C4-2B (cell line): ENCODE results near the gene PRKCQ.

ENCODE experiments used
- H3K27ac ChIP-seq: fragments of 450-650 bp; 2 replicates; pipeline ENCODE4 v1.5.1; 2017
- CTCF ChIP-seq: fragments of 450-650 bp; conservative IDR thresholded peaks from 2 replicates; pipeline ENCODE4 v1.5.1; 2017; ENCODE audit warnings: mild to moderate bottlenecking
- ZFX ChIP-seq: fragments of 450-650 bp; IDR thresholded peaks from 2 replicates; pipeline ENCODE4 v1.6.1; 2017

PRKCQ gene

DNA sequence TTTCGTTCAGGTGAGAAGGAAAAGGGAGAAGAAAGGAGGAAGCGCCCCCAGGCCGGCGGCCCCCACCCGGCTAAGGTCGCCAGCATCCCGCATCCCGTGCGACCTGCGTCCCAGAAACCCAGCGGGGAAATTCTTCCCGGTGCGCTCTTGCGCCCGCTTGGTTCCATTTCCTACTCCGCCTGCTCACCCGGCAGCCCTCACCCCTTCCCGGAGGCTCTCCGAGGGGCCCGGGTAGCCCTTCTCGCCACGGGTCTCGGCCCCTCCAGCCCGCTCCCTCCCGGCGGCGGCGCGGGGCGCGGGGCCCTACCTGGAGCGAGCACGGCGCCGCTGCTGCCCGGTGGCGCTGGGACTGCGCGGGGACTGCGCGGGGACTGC is at the start of gene PRKCQ:
PRKCQ (minus strand) TSS at position 373 of the 375 bp plus-strand sequence. CDS start 65,141 bp downstream, outside the sequence.
- H3K27ac ChIP-seq = no peak within 1 kb of the TSS
- TF ChIP-seq ZFX (no peak), CTCF (no peak)

GRCh38 chr10:6625428-6625827 is 45.4 kb upstream of the PRKCQ start:
- no peak overlapping the region for H3K27ac ChIP-seq
- TF ChIP-seq ZFX (no peak), CTCF (no peak)

- no peak overlapping the region for H3K27ac ChIP-seq
- TF ChIP-seq ZFX (no peak), CTCF (no peak)
Observed at GRCh38 chr10:6624392-6624791, 44.3 kb upstream of the PRKCQ start.

GRCh38 chr10:6622921-6623320 is 42.8 kb upstream of the PRKCQ start:
- no peak overlapping the region for H3K27ac ChIP-seq
- TF ChIP-seq CTCF = no peak

GRCh38 chr10:6621536-6621935 is 41.5 kb upstream of the PRKCQ start:
- H3K27ac ChIP-seq = no peak overlapping the region
- no peak for TF ChIP-seq ZFX
- TF ChIP-seq CTCF = no peak

DNA sequence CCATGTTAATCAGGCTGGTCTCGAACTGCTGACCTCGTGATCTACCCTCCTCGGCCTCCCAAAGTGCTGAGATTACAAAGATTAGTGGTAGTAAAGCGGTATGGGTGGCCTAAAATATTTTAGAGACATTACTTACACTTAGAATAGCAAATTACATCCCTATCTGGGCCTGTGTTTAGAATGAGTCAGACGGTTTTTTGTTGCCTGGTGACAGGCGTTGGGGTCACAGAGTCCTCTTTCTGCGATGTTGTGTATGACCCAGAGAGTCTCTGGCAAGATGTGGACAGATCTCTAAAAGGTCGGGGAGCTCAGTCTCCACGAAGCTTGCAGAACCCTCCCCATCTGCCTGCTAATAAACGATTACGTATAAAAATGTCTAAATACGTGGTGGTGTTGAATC is 39.6 kb upstream of the PRKCQ start:
- H3K27ac ChIP-seq = no peak overlapping the region
- TF ChIP-seq CTCF = no peak
- TF ChIP-seq ZFX = no peak

DNA sequence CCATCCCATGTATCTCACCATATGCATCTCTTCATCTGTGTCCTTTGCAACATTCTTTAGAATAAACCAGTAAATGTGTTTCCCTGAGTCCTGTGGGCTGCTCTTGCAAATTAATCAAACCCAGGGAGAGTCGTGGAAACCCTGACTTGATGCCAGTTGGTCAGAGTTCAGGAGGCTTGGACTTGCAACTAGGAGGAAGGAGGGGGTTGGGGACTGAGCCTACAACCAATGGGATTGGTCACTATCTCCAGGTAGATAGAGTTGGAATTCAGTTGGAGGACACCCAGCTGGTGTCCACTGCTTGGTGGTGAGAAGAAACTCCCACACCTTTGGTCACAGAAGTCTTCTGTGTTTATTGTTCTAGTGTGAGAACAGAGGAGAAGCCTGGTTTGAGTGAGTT is 38.3 kb upstream of the PRKCQ start:
- TF ChIP-seq CTCF = no peak
- TF ChIP-seq ZFX = no peak

More for the DNA sequence above, 38.3 kb upstream of the PRKCQ start:
- H3K27ac ChIP-seq = no peak overlapping the region
